K562 (cell line): Measurements from ENCODE around the gene B4GALNT2. TPM values are rescaled to one million over a fixed set of nuclear protein-coding genes. Genes with fewer than 3 reads are reported as not detected.
"Not testable (repeated sequence)": the region's sequence is repeated elsewhere in the genome, so short reads cannot be mapped to it uniquely, and the experiment has no call there.

Experiments
- ATAC-seq: fragments of 200-7000 bp; cut with Tn5 transposase; 3 replicates; pipeline ENCODE4 v1.9.1; 2020; ENCODE audit warnings: moderate library complexity
- BruUV-seq: library from RNA; stranded (reverse); fragments of 400-500 nt; replicated peaks from 2 replicates; lab custom pipeline; 2021; lab: Mats Ljungman, UMichigan
- CTCF ChIA-PET: fragments of 300-600 bp; formaldehyde crosslinking; extraction: SDS; loops from one replicate; lab custom pipeline; 2021; ENCODE audit warnings: low intra/inter-chr PET ratio; lab: Yijun Ruan, JAX
- POLR2A ChIA-PET: fragments of 300-600, 350-650 bp; sonication (Branson Sonifier 250); formaldehyde crosslinking; extraction: SDS; loops from one replicate; lab custom pipeline; 2021; ENCODE audit warnings: antibody characterized with exemption, inconsistent platforms; lab: Yijun Ruan, JAX
- DNase-seq, 4 experiments: peaks; one replicate each; pipeline versions ENCODE4 v3.0.0 to v3.0.0-alpha.2; 2011 to 2018; ENCODE audit warnings: low spot score in 3 of 4, mixed read lengths in 3 of 4; ENCODE audit errors: extremely low read depth in 1 of 4
- FAIRE-seq: peaks from 2 replicates; lab custom pipeline; 2011; peaks lifted over from hg19 to GRCh38; lab: Jason Lieb, UNC
- H2AFZ ChIP-seq: 2 replicates; pipeline ENCODE4 v1.6.0; 2011; ENCODE audit warnings: low read depth, low read length, control low read depth, inconsistent platforms
- H3K27ac ChIP-seq: fragments of 200-600 bp; 3 replicates; pipeline ENCODE4 v1.8.0; 2011; ENCODE audit warnings: low read depth, mild to moderate bottlenecking, control low read depth, inconsistent platforms, low read length, moderate library complexity, mixed read lengths; ENCODE audit errors: extremely low read depth
- H3K27me3 ChIP-seq, 2 experiments: fragments of 300-600 bp in 1 of 2; 2 replicates in 1 of 2; 3 replicates in 1 of 2; pipeline versions ENCODE4 v1.6.0 to v1.8.0; 2011; ENCODE audit warnings: inconsistent platforms in 2 of 2, low read length in 2 of 2, mild to moderate bottlenecking in 1 of 2, mixed read lengths in 1 of 2, moderate library complexity in 1 of 2; ENCODE audit not compliant: control insufficient read depth in 2 of 2, insufficient read depth in 2 of 2
- H3K36me3 ChIP-seq: fragments of 300-600 bp; 3 replicates; pipeline ENCODE4 v1.8.0; 2011; ENCODE audit warnings: mild to moderate bottlenecking, low read length, inconsistent platforms; ENCODE audit not compliant: control insufficient read depth, insufficient read depth
- H3K4me1 ChIP-seq, 2 experiments: fragments of 200-600 bp in 1 of 2; replicated peaks in 1 of 2; 2 replicates in 1 of 2; 3 replicates in 1 of 2; pipeline versions ENCODE4 v1.5.1 to v1.8.0; 2011; ENCODE audit warnings: inconsistent platforms in 2 of 2, low read length in 2 of 2, mild to moderate bottlenecking in 1 of 2, mixed read lengths in 1 of 2, moderate library complexity in 1 of 2; ENCODE audit not compliant: control insufficient read depth in 2 of 2, insufficient read depth in 2 of 2
- H3K4me2 ChIP-seq: 2 replicates; pipeline ENCODE4 v1.6.1; 2011; ENCODE audit warnings: low read length, control low read depth, inconsistent platforms, mixed read lengths; ENCODE audit not compliant: insufficient read depth
- H3K4me3 ChIP-seq: fragments of 200-600 bp; sonication (generic), shearing (Covaris generic); 2 replicates; pipeline ENCODE4 v1.5.1; 2016; ENCODE audit warnings: control low read depth, inconsistent platforms
- H3K79me2 ChIP-seq: fragments of 200-600 bp; 3 replicates; pipeline ENCODE4 v1.8.0; 2011; ENCODE audit warnings: low read length, inconsistent platforms; ENCODE audit not compliant: control insufficient read depth, insufficient read depth
- H3K9ac ChIP-seq, 2 experiments: 2 replicates each; pipeline versions ENCODE4 v1.6.0 to v1.6.1; 2011; ENCODE audit warnings: low read depth in 2 of 2, low read length in 2 of 2, control low read depth in 1 of 2, inconsistent platforms in 1 of 2, mild to moderate bottlenecking in 1 of 2, mixed read lengths in 1 of 2; ENCODE audit not compliant: insufficient read depth in 1 of 2
- H3K9me1 ChIP-seq: one replicate; pipeline ENCODE4 v1.6.0; 2011; ENCODE audit warnings: inconsistent platforms, mild to moderate bottlenecking, low read length, moderate library complexity; ENCODE audit not compliant: control insufficient read depth, insufficient read depth
- H3K9me3 ChIP-seq: replicated peaks from 2 replicates; pipeline ENCODE4 v1.5.1; 2011; ENCODE audit warnings: low read depth, low read length, inconsistent platforms; ENCODE audit not compliant: control insufficient read depth, insufficient read depth
- H4K20me1 ChIP-seq: replicated peaks from 2 replicates; pipeline ENCODE4 v1.6.1; 2011; ENCODE audit warnings: low read length, inconsistent platforms, mixed read lengths; ENCODE audit not compliant: control insufficient read depth, insufficient read depth
- CBFA2T3 ChIP-seq: fragments of 450-650 bp; IDR thresholded peaks from 2 replicates; pipeline ENCODE4 v1.6.1; 2017
- HLTF ChIP-seq: fragments of 450-650 bp; IDR thresholded peaks from 2 replicates; pipeline ENCODE4 v1.6.1; 2016
- WGBS: fragments of 100-300 bp; shearing (Covaris generic); methylation state at CpG from one replicate; pipeline ENCODE4 v1.1.6; 2016; ENCODE audit warnings: low coverage, mixed read lengths; ENCODE audit not compliant: insufficient coverage; ENCODE audit errors: missing lambda C conversion rate; 5-methylcytosine and 5-hydroxymethylcytosine counted together
- in situ Hi-C: fragments of 300-500 bp; cut with MboI; formaldehyde crosslinking; loops from 4 replicates; pipeline ENCODE4 v1.15.0; 2018; ENCODE audit warnings: inconsistent platforms, mixed read lengths
- intact Hi-C: fragments of 100-400 bp; cut with micrococcal nuclease; formaldehyde crosslinking; loops from 2 replicates; pipeline ENCODE4 v1.14.2; 2022
- polyA plus RNA-seq, 8 experiments: library from polyadenylated mRNA; depleted of rRNA in 4 of 8; stranded (reverse) in 5 of 8; unstranded in 3 of 8; fragments of >200 nt; fragmentation: Nextera tagmentation in 2 of 8; fragmentation: Illumina TruSeq in 1 of 8; extraction: Ambion mirVana in 2 of 8; extraction: Trizol in 1 of 8; gene quantifications; 2 replicates each; pipeline versions ENCODE4 v1.2.1 to v1.2.3, GENCODE V29; 2011 to 2014; ENCODE audit warnings: inconsistent platforms in 1 of 8, missing spikeins in 1 of 8
- total RNA-seq, 7 experiments: library from RNA; depleted of rRNA in 6 of 7; stranded (reverse); fragments of >200 nt in 6 of 7; fragmentation: Illumina TruSeq in 2 of 7; extraction: Trizol in 2 of 7; gene quantifications; 2 replicates each; pipeline versions ENCODE4 v1.2.1 to v1.2.3, GENCODE V29; 2011 to 2021; ENCODE audit warnings: low replicate concordance in 1 of 7

The B4GALNT2 gene
- total and polyA plus RNA-seq, 9 of the 15 experiments (the other 6 are each of a cell fraction or from before 2014, with no cell fraction given), result not detected

- in situ Hi-C loops, CTCF ChIA-PET, H3K9ac ChIP-seq, ATAC-seq, H4K20me1 ChIP-seq, H2AFZ ChIP-seq, H3K27ac ChIP-seq, H3K4me1 ChIP-seq, FAIRE-seq, H3K79me2 ChIP-seq, POLR2A ChIA-PET, H3K4me2 ChIP-seq, DNase-seq, H3K4me3 ChIP-seq, H3K9me3 ChIP-seq, intact Hi-C loops, H3K36me3 ChIP-seq, H3K9me1 ChIP-seq, BruUV-seq: not testable (repeated sequence)
- 0 out of 2 replicates have a peak, but pooled peaks have one; percentile 41 for TF ChIP-seq CBFA2T3
- 7% methylated on average over 8 of the region's 10 CpGs for WGBS
- peaks cover 0 to 21% of the 10 kb centered on the region in 2 experiments; a peak in 1 of 5 replicates for H3K27me3 ChIP-seq
These were observed 6.2 kb upstream of the B4GALNT2 start for GRCh38 chr17:49126183-49126859.

GRCh38 chr17:49129359-49129950 is 3.1 kb upstream of the B4GALNT2 start:
- intact Hi-C loops, H3K9ac ChIP-seq, CTCF ChIA-PET, H3K4me1 ChIP-seq, H3K27ac ChIP-seq, H3K4me2 ChIP-seq, H3K9me3 ChIP-seq, in situ Hi-C loops, H3K36me3 ChIP-seq, BruUV-seq, ATAC-seq, H3K9me1 ChIP-seq, DNase-seq, H3K79me2 ChIP-seq, H3K4me3 ChIP-seq, POLR2A ChIA-PET, H4K20me1 ChIP-seq, FAIRE-seq, H2AFZ ChIP-seq: not testable (repeated sequence)
- WGBS, result 0% methylated on average over 1 of the region's 2 CpGs
- TF ChIP-seq HLTF, result peak; percentile 98
- peaks cover 16 to 51% of the 10 kb centered on the region in 2 experiments for H3K27me3 ChIP-seq
